ENCODE data around the gene SEPTIN10.

The SEPTIN10 gene

DNA sequence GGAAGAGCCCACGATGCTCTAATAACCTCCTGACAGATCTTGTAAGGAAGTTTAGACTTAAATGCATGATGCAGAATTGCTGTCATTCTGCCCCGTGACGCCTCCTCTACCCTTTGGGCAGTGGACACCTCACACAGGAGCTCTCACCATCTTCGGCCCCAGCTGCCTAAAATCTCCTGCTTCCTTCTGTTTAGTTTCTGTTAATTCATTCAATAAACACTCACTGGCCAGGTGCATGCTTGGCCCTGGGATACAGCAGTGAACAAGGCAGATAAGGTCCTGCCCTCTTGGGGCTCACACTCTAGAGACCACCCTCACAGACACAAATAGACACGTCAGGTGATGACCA, 81.1 kb downstream of the SEPTIN10 start:
- POLR2A ChIA-PET: interaction anchor here (1.3 kb wide), 1 partner anchor 9 kb away, joined by 3 read pairs; no protein-coding TSS in a partner anchor
- CTCF ChIA-PET: interaction anchor here (0.6 to 4.9 kb wide), 3 partner anchors 10 to 22 kb away, joined by 3 to 21 read pairs (median 5); no protein-coding TSS in a partner anchor
- no peak for TF ChIP-seq LEF1 (IDR thresholded peaks at IDR 0.05; ENCODE audit: borderline replicate concordance)
- TF ChIP-seq FOXM1 (IDR thresholded peaks at IDR 0.05; ENCODE audit: borderline replicate concordance): no peak
- no peak for TF ChIP-seq SP1 (IDR thresholded peaks at IDR 0.05)
- DNase-seq (ENCODE audit: extremely low spot score): no peak

- POLR2A ChIA-PET: interaction anchor here (1.3 kb wide), 1 partner anchor 8 kb away, joined by 3 read pairs; no protein-coding TSS in a partner anchor
- DNase-seq (ENCODE audit: extremely low spot score): no peak
- CTCF ChIA-PET: interaction anchor here (0.6 to 4.9 kb wide), 3 partner anchors 10 to 22 kb away, joined by 3 to 21 read pairs (median 5); no protein-coding TSS in a partner anchor
- TF ChIP-seq ELF4 (IDR thresholded peaks at IDR 0.05) (no peak), SUZ12 (IDR thresholded peaks at IDR 0.05) (no peak), FOXM1 (IDR thresholded peaks at IDR 0.05; ENCODE audit: borderline replicate concordance) (no peak), TARDBP (IDR thresholded peaks at IDR 0.05) (no peak), SP1 (IDR thresholded peaks at IDR 0.05) (no peak), ZNF384 (IDR thresholded peaks at IDR 0.05) (no peak), CTBP1 (IDR thresholded peaks at IDR 0.05; ENCODE audit: borderline replicate concordance) (no peak), FOXA1 (IDR thresholded peaks at IDR 0.05) (no peak), L3MBTL2 (conservative IDR thresholded peaks at IDR 0.05) (no peak), PKNOX1 (IDR thresholded peaks at IDR 0.05) (no peak), NFRKB (IDR thresholded peaks at IDR 0.05) (no peak), HDGF (IDR thresholded peaks at IDR 0.05; ENCODE audit: borderline replicate concordance) (no peak), FOXK2 (IDR thresholded peaks at IDR 0.05) (no peak), LEF1 (IDR thresholded peaks at IDR 0.05; ENCODE audit: borderline replicate concordance) (no peak)
Observed at GRCh38 chr2:109531896-109532727, 81.7 kb downstream of the SEPTIN10 start.

- CTCF ChIA-PET: no interaction called here
- POLR2A ChIA-PET: no interaction called here
- DNase-seq (ENCODE audit: extremely low spot score): no peak
- TF ChIP-seq FOXK2 (IDR thresholded peaks at IDR 0.05): no peak
- TF ChIP-seq ZNF384 (IDR thresholded peaks at IDR 0.05): no peak
- TF ChIP-seq BHLHE40 (IDR thresholded peaks at IDR 0.05; ENCODE audit: borderline replicate concordance): no peak
- TF ChIP-seq ELF4 (IDR thresholded peaks at IDR 0.05): no peak
- no peak for TF ChIP-seq HDGF (IDR thresholded peaks at IDR 0.05; ENCODE audit: borderline replicate concordance)
- TF ChIP-seq ARNT (IDR thresholded peaks at IDR 0.05): no peak
- TF ChIP-seq SUZ12 (IDR thresholded peaks at IDR 0.05): no peak
- no peak for TF ChIP-seq NFRKB (IDR thresholded peaks at IDR 0.05)
- no peak for TF ChIP-seq CTBP1 (IDR thresholded peaks at IDR 0.05; ENCODE audit: borderline replicate concordance)
- TF ChIP-seq PKNOX1 (IDR thresholded peaks at IDR 0.05): no peak
- no peak for TF ChIP-seq L3MBTL2 (conservative IDR thresholded peaks at IDR 0.05)
Observed at GRCh38 chr2:109531221-109531620, 82.5 kb downstream of the SEPTIN10 start.

GRCh38 chr2:109530712-109531111, 83.1 kb downstream of the SEPTIN10 start:
- CTCF ChIA-PET: no interaction called here
- no peak for DNase-seq (ENCODE audit: extremely low spot score)
- TF ChIP-seq PKNOX1 (IDR thresholded peaks at IDR 0.05): no peak
- no peak for TF ChIP-seq SP1 (IDR thresholded peaks at IDR 0.05)
- POLR2A ChIA-PET: no interaction called here

DNA sequence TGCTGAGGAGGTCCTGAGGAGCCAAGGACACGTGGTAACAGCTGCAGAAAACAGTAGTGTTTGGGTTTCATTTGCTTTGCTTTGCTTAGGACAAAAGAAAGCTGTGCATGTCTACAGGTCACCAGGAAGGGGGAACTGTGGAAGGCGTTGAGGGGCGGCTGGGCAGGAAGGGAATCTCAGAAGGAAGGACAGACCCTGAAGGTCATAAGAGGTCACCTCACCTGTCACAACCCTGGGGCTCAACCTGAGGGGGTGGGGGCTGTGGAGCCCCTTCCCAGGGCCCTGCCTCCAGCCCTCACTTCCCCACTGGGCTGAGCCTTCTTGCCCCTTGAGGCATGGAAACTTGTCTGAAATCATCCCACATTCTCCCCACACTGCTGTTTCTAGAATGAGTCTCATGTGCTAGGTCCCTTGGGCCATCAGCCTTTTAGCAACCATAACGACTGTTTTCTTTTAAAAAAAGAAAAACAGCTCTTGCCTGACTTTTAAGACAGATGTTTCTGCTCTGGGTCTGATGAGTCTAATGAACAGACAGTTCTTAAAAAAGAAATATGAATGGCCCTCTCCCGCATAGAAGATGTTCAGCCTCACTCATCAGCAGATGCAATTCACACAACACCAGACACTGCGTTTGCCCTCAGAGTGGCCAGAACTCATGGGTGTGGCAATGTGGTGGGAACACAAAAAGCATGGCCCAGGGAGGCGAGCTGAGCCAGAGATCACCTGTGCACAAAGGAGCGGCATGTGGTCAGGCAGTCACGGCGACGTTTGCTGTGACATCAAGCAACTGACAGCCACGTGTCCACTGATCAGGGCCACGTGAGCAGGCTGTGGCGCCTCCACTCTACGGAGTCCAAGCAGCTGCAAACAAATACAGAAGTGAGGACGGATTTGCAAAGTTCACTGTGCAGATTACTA, 84.0 kb downstream of the SEPTIN10 start:
- DNase-seq (ENCODE audit: extremely low spot score): no peak
- POLR2A ChIA-PET: no interaction called here
- CTCF ChIA-PET: no interaction called here
- TF ChIP-seq ELF4 (IDR thresholded peaks at IDR 0.05): no peak
- no peak for TF ChIP-seq HDGF (IDR thresholded peaks at IDR 0.05; ENCODE audit: borderline replicate concordance)
- TF ChIP-seq PKNOX1 (IDR thresholded peaks at IDR 0.05): no peak
- no peak for TF ChIP-seq FOXK2 (IDR thresholded peaks at IDR 0.05)
- TF ChIP-seq ZNF384 (IDR thresholded peaks at IDR 0.05): no peak
- TF ChIP-seq CTBP1 (IDR thresholded peaks at IDR 0.05; ENCODE audit: borderline replicate concordance): no peak
- no peak for TF ChIP-seq FOXM1 (IDR thresholded peaks at IDR 0.05; ENCODE audit: borderline replicate concordance)
- TF ChIP-seq SUZ12 (IDR thresholded peaks at IDR 0.05): no peak
- TF ChIP-seq SP1 (IDR thresholded peaks at IDR 0.05): no peak
- TF ChIP-seq ARNT (IDR thresholded peaks at IDR 0.05): no peak
- TF ChIP-seq TARDBP (IDR thresholded peaks at IDR 0.05): no peak

All from HEK293T (cell line).